Fibroblast of mammary gland (primary cell): ENCODE data around the gene SEMA6A.
A peak's percentile ranks its signal among the peaks of the same experiment; 100 is the strongest.

Source experiments
- DNase-seq: peaks from one replicate; pipeline ENCODE4 v3.0.0-alpha.2; 2010; ENCODE audit warnings: low read depth
- H3K4me3 ChIP-seq: 2 replicates; pipeline ENCODE4 v1.5.1; 2011; ENCODE audit warnings: low read depth, mild to moderate bottlenecking, low read length, moderate library complexity; ENCODE audit not compliant: control insufficient read depth
- CTCF ChIP-seq: conservative IDR thresholded peaks from 2 replicates; pipeline ENCODE4 v1.5.1; 2011; ENCODE audit warnings: low read depth, low read length, inconsistent platforms; ENCODE audit not compliant: control insufficient read depth, insufficient read depth

SEMA6A gene

GRCh38 chr5:116445311-116445710 lies 129.3 kb downstream of the SEMA6A start:
- TF ChIP-seq CTCF: no peak
- no peak overlapping the region for H3K4me3 ChIP-seq
- DNase-seq: no peak

GRCh38 chr5:116444373-116445295 lies 130.0 kb downstream of the SEMA6A start:
- no peak overlapping the region for H3K4me3 ChIP-seq
- no peak for TF ChIP-seq CTCF
- DNase-seq: no peak

GRCh38 chr5:116442931-116443551 lies 131.6 kb downstream of the SEMA6A start:
- H3K4me3 ChIP-seq: no peak overlapping the region
- no peak for TF ChIP-seq CTCF
- no peak for DNase-seq

- peak; percentile 45 for DNase-seq
- TF ChIP-seq CTCF: no peak
- H3K4me3 ChIP-seq: no peak overlapping the region
Observed at GRCh38 chr5:116442095-116442534, 132.5 kb downstream of the SEMA6A start.

- no peak overlapping the region for H3K4me3 ChIP-seq
- DNase-seq: no peak
- TF ChIP-seq CTCF: no peak
Observed at GRCh38 chr5:116441223-116441622, 133.4 kb downstream of the SEMA6A start.

- no peak for DNase-seq
- H3K4me3 ChIP-seq: no peak overlapping the region
- TF ChIP-seq CTCF: no peak
Observed at GRCh38 chr5:116440457-116441001, 134.1 kb downstream of the SEMA6A start.
